Thoracic aorta (tissue), 2 donors: ENCODE results near the gene ZBTB6. TPM values are rescaled to one million over a fixed set of nuclear protein-coding genes. Genes with fewer than 3 reads are reported as not detected.

Experiments
- ATAC-seq: fragments of 150-250 bp; one replicate; pipeline ENCODE4 v1.8.0; 2017; ENCODE audit warnings: low read depth; ENCODE audit not compliant: insufficient number of reproducible peaks, low FRiP score
- DNase-seq: peaks from one replicate; pipeline ENCODE4 v3.0.0-alpha.2; 2020; ENCODE audit warnings: low spot score
- H3K27ac ChIP-seq, 2 donors: fragments of 200-600 bp; sonication (generic); 1 replicate in 1 of 2; 2 replicates in 1 of 2; pipeline ENCODE4 v1.5.1; 2016; ENCODE audit warnings: mild to moderate bottlenecking in 2 of 2, moderate library complexity in 2 of 2
- H3K27me3 ChIP-seq: fragments of 200-600 bp; sonication (generic); replicated peaks from 2 replicates; pipeline ENCODE4 v1.6.0; 2016; ENCODE audit warnings: mild to moderate bottlenecking; ENCODE audit not compliant: insufficient read depth
- H3K36me3 ChIP-seq: fragments of 200-600 bp; sonication (generic); one replicate; pipeline ENCODE4 v1.5.1; 2016
- H3K4me1 ChIP-seq, 2 donors: fragments of 200-600 bp; sonication (generic); 1 replicate in 1 of 2; 2 replicates in 1 of 2; pipeline versions ENCODE4 v1.5.1 to v1.6.0; 2016; ENCODE audit warnings: low read depth in 2 of 2, mild to moderate bottlenecking in 1 of 2; ENCODE audit not compliant: control insufficient read depth in 1 of 2
- H3K4me3 ChIP-seq: fragments of 200-600 bp; sonication (generic); 2 replicates; pipeline ENCODE4 v1.5.1; 2016; ENCODE audit warnings: mild to moderate bottlenecking
- H3K9me3 ChIP-seq: fragments of 200-600 bp; sonication (generic); 2 replicates; pipeline ENCODE4 v1.5.1; 2016
- total RNA-seq, 2 donors: library from RNA; depleted of rRNA; stranded (reverse); fragments of >200 nt; gene quantifications; one replicate each; pipeline versions ENCODE4 v1.1.0 to v1.2.3, GENCODE V29; 2016
- TF ChIP-seq, protein P1 (sequence below): fragments of 200-600 bp; sonication (generic); IDR thresholded peaks from one replicate; pipeline ENCODE4 v1.5.1; 2019; ENCODE audit warnings: antibody characterized with exemption

Gene ZBTB6
- total RNA-seq, 2 donors from 2014 or later, result 6.2 to 8.0 TPM

DNA sequence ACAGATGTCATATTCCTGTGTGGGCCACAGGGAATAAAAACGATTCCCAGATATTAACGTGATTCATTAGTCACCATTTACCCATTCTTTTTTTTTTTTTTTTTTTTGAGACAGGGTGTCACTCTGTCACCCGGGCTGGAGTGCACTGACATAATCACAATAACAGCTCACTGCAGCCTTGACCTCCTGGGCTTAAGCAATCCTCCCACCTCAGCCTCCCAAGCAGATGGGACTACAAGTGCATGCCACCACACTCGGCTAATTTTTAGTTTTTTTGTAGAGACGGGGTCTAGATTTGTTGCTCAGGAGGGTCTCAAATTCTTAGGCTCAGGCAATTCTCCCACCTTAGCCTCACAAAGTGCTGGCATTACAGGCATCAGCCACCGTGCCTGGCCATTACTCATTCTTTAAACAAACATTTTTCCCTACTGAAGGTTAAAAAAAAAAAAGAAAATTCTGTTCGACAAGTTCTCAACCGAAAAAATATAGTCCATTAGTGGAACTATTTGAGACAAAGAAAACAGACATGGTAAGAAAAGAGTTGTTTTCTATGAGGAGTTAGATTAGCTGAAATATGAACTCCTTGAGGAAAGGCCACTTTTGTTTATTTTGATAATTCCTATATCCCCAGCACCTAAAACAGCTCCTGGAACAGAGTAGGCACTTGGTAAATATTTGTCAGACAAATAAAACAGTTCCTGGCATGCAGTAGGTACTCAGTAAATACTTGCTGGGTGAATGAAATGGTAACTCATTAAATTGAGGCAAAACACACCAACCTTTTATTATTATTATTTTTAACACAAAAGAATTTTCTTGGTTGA lies 52.6 kb downstream of the ZBTB6 start:
- no peak for DNase-seq
- ATAC-seq, result no peak
- Histone ChIP-seq H3K27me3 (no peaks in the 10 kb centered on the region), H3K27ac (peak overlapping the region in 1 of 2 donors; percentile 57), H3K4me1 (no peaks in the 10 kb centered on the region), H3K36me3 (peaks cover 15% of the 10 kb centered on the region), H3K9me3 (no peaks in the 10 kb centered on the region), H3K4me3 (no peak overlapping the region)
- TF ChIP-seq, protein P1, sequence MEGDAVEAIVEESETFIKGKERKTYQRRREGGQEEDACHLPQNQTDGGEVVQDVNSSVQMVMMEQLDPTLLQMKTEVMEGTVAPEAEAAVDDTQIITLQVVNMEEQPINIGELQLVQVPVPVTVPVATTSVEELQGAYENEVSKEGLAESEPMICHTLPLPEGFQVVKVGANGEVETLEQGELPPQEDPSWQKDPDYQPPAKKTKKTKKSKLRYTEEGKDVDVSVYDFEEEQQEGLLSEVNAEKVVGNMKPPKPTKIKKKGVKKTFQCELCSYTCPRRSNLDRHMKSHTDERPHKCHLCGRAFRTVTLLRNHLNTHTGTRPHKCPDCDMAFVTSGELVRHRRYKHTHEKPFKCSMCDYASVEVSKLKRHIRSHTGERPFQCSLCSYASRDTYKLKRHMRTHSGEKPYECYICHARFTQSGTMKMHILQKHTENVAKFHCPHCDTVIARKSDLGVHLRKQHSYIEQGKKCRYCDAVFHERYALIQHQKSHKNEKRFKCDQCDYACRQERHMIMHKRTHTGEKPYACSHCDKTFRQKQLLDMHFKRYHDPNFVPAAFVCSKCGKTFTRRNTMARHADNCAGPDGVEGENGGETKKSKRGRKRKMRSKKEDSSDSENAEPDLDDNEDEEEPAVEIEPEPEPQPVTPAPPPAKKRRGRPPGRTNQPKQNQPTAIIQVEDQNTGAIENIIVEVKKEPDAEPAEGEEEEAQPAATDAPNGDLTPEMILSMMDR, result no peak

Other genes with a start within 250 kb of the ZBTB6 start
- gene OR1L3, start 238.2 kb downstream of the ZBTB6 start, total RNA-seq, result not detected
- not detected for gene OR1L4, start 189.3 kb downstream of the ZBTB6 start, total RNA-seq
- not detected for gene OR1L6, start 171.0 kb downstream of the ZBTB6 start, total RNA-seq
- not detected for gene OR5C1, start 124.4 kb downstream of the ZBTB6 start, total RNA-seq
- not detected for gene OR1K1, start 113.2 kb downstream of the ZBTB6 start, total RNA-seq
- gene PDCL, start 84.7 kb downstream of the ZBTB6 start, total RNA-seq, result 10 to 100 TPM; 20.0 to 22.2 TPM
- 10 to 100 TPM; 45.9 to 49.5 TPM for gene RC3H2, start 8.0 kb downstream of the ZBTB6 start, total RNA-seq
- gene ZBTB26, start 18.2 kb upstream of the ZBTB6 start, total RNA-seq, result 1 to 10 TPM; 4.9 to 8.3 TPM
- 10 to 100 TPM; 84.7 to 91.7 TPM for gene RABGAP1, start 27.7 kb upstream of the ZBTB6 start, total RNA-seq
- 1 to 10 TPM in 1 of 2 donors, not detected in 1; 6.4 TPM for gene GPR21, start 120.3 kb upstream of the ZBTB6 start, total RNA-seq